ENCODE data around the gene LRIG2.
"Not testable (repeated sequence)": the region's sequence is repeated elsewhere in the genome, so short reads cannot be mapped to it uniquely, and the experiment has no call there.

Gene LRIG2

DNA sequence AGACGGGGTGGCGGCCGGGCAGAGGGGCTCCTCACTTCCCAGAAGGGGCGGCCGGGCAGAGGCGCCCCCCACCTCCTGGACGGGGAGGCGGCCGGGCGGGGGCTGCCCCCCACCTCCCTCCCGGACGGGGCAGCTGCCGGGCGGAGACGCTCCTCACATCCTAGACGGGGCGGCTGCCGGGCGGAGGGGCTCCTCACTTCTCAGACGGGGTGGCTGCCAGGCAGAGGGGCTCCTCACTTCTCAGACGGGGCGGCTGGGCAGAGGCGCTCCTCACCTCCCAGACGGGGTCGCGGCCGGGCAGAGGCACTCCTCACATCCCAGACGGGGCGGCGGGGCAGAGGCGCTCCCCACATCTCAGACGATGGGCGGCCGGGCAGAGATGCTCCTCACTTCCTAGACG, 9.5 kb upstream of the LRIG2 start:
- not testable (repeated sequence) for DNase-seq (ENCODE audit: low spot score)

DNA sequence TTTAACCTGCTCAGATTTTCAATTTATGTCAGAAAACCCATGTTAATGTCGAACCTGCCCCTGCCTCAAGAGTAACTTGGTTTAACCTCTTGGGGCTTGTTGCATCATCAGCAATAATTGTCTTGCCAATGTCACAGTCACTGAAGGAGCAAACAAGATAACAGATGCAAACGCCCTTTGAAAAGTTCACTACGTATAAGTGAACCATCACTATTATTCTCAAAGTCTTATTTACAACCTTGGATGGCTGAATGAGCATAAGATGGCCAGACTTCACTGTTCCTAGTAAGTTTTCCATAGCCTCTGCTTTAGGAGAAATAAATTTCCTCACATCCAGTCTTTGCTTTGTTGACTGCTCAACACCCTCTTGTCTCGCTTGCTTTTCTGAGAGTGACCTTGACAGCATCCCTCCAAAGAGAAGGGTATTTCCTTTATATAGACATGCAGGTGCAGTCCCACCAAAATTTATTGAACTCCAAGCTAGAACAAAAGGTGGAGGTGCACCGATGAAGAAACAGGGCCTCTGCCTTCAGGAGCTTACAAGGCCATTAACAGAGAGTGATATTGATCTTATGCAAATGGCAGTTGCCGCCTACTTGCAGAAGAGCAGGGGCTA, 749 bp upstream of the LRIG2 start:
- DNase-seq (ENCODE audit: low spot score): no peak

DNA sequence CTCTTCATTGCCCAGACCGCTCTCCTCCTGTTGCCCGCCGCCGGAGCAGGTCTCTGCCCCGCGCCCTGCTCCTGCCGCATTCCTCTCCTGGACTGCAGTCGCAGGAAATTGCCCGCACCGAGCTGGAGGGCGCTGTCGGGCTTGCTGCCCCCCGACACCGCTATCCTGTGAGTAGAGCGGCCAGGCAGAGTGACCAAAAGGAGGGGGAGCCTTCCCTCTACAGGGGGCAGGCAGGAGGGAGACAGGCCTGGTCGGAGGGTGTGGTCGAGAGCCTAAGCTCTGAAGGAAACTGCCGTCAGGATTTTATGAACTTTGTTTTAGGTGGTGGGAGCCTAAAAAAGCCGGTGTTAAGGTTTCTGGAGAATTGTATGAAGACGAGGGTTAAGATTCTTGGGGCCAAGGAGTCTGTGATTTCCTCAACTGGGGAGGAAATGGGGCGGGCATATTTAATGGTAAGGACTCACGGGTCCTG, 517 bp downstream of the LRIG2 start:
- DNase-seq (ENCODE audit: low spot score): no peak

DNA sequence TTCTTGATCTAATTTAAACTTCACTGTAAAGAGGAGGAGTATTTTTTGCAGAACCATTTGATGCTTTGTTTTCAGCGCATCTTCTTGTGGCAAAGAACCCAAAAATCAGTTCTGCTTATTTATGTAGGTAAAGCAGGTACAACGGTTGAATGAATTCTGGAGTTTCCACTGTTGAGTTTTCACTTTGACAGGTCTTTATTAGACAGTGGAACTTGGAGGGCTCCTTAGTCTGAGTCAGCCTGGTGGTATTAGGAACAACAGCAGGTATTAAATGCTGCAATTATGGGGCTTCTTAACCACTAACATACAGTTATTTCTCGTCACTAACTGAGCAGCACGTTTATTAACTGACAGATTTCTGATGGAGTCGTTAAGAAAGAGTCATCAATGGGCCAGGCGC, 1.2 kb downstream of the LRIG2 start:
- DNase-seq (ENCODE audit: low spot score): peak; percentile 5

DNA sequence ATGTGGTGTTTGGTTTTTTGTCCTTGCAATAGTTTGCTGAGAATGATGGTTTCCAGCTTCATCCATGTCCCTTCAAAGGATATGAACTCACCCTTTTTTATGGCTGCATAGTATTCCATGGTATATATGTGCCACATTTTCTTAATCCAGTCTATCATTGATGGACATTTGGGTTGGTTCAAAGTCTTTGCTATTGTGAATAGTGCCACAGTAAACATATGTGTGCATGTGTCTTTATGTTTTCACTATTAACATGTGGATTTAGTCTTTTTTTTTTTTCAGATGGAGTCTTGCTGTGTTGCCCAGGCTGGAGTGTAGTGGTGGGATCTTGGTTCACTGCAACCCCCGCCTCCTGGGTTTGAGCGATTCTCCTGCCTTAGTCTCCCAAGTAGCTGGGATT, 5.0 kb downstream of the LRIG2 start:
- not testable (repeated sequence) for DNase-seq (ENCODE audit: low spot score)

DNA sequence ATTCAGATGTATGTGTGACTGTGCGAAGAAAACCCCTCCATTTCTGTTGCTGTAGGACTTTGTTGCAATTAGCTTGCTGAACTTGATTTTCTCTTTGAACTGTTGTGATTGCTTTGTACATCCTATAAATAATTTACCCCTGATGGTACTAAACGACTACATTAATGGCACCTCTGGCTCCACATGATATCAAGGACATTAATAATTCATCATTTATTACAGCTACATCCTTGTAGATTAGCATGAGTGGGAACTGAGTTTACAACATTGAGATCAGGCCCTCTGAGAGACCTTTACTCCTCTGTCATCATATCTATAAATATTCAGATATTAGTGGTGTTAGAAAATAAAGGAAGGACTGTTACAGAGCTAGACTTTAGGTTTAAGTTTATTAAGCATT, 13.5 kb downstream of the LRIG2 start:
- DNase-seq (ENCODE audit: low spot score): no peak

DNA sequence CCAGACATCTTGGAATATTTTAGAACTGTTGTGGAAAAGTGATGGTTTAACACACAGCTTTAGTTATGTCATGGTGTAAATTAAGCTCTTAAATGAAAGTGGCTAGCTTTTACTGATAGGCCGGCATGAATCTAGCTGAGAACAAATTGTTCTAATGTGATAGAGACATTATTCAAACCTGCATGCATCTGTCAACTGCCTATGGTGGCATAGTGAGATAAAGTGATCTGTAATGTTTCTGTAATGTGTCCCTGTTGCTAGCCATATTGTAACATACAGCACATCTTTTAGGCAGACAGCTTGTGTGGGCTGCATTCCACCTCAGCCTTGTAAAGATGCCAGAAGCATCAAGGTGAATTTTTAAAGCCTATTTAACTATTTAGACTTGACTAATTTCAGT, 16.0 kb downstream of the LRIG2 start:
- DNase-seq (ENCODE audit: low spot score): no peak

DNA sequence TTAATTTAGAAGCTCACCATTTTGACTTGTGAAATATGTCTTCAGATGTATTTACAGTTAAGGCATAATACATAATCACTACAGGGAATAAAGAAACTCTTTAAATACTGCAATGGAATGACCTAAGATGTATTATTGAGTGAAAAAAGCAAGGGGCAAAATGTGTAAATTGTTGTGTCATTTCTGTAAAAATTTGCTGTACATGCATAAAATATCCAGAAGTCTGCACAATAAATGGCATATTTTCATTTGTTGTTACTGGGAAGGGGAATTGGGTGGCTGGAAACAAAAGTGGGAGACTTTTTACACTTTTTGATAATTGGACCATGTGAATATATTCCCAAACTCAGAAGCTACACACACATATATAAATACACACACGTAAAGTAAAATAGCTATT, 17.1 kb downstream of the LRIG2 start:
- no peak for DNase-seq (ENCODE audit: low spot score)

DNA sequence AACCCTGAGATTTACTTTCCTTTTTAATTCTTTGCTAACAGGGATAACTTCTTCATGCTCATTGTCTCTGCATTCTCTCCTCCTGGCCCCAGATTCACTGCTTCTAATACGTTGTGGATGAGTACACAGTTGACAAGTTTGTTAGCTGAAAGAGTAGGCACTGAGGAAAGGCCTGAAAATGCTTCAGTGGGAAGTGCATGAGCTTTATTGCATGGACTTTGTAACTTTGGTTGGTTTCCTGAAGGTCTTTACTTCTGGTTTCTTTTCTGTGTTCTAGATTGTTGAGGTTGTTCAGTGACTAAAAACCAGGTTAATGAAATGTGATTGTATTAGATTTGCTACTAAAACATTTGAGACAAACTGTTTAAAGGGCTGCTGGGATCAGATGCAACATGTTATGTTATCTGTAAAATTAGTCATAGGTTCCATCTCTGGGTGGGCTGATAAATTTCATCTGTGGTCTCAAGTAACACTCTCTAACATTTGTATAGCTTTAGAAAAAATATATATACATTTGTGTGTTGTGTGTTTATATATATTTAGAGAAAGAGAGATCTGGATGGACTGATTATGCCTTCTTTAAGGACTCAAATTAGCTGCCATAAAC, 19.1 kb downstream of the LRIG2 start:
- no peak for DNase-seq (ENCODE audit: low spot score)

DNA sequence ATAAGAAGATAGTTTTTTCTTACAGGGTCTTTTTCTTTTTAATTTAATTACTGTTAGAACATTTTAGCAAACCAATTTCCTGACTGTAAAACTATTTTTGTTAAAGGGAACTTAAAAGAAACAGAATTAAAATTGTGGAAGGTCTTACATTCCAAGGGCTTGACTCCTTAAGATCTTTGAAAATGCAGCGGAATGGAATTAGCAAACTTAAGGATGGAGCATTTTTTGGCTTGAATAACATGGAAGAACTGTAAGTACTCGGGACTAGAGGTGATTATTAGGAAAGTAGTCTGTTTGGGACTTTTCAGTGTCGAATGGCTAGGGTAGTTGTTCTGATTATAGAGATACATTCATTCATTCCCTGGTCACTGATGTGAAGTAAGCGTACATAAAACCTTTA, 21.5 kb downstream of the LRIG2 start:
- no peak for DNase-seq (ENCODE audit: low spot score)

DNA sequence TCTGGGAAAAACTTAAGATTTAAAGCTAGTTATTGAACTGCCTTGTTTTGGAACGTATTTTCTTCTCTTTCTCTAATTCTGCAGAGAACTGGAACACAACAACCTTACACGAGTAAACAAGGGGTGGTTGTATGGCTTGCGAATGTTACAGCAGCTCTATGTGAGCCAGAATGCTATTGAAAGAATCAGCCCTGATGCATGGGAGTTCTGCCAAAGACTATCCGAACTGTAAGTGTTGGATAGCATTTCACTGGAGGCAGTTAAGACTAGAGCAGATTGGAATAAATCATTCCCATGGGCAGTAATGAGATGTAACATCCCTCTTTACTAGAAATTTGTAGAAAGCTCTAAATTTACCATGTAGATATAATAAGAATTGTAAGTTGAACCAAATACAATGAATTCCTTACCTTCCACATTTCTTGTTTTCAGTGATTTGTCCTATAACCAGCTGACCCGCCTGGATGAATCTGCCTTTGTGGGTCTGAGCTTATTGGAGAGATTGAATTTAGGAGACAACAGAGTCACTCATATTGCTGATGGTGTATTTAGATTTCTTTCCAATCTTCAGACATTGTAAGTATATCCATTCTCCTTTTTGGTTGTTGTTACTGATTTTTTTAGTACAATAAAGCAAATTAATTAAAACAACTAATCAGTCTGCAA, 22.9 kb downstream of the LRIG2 start:
- DNase-seq (ENCODE audit: low spot score): no peak

DNA sequence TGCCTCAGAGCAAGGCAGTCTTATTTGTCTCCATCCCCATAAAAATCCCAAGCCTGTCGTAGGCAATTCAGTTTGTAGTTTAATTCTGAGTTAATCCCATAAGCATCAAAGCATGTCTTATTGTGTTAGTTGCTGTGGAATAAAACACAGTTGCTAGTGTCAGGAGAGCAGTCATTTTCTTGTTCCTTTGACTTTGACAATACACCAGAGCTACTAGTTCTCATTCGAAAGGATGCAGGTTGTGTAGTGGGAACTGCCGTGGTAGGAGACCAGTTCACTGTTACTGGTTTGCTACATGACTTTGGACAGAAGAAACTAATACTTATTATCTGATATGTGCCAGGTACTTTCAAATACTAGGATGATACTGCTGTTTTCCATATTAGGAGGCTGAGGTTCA, 23.5 kb downstream of the LRIG2 start:
- DNase-seq (ENCODE audit: low spot score): no peak

DNA sequence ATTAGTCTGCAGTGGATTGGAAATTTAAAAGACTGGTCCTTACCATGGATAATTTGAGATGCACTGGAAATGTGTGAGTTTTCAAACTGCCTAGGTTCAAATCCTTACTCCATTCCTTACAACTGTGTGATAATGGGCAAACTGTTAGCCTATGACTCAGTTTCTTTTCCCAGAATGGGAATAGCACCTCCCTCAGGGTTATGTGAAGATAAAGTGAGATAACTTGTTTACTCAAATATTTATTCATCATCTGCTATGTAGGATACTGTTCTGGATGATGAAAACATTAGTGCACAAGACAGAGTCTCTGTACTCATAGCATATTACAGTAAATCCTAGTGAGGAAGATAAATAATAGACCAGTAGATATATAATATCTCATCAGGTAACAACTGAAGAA, 28.6 kb downstream of the LRIG2 start:
- DNase-seq (ENCODE audit: low spot score): no peak

DNA sequence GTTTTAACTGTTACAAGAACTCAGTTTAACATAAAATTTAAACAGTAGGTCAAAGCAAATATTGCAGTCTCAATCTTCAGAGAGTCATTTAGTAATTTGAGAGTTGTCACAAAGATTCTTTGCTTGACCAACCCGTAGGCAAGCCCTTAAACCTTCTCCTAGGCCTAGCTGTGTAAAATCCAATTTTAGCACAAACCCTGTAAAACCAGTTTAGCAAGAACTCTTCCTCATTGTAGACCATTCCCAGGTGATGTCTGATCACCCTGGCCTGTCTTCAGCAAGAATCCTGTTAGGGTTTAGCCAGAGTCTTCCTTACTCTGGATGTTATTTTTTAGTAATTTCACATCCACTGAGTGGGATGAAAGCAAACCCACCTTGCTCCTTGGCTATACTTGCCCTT, 30.1 kb downstream of the LRIG2 start:
- no peak for DNase-seq (ENCODE audit: low spot score)

DNA sequence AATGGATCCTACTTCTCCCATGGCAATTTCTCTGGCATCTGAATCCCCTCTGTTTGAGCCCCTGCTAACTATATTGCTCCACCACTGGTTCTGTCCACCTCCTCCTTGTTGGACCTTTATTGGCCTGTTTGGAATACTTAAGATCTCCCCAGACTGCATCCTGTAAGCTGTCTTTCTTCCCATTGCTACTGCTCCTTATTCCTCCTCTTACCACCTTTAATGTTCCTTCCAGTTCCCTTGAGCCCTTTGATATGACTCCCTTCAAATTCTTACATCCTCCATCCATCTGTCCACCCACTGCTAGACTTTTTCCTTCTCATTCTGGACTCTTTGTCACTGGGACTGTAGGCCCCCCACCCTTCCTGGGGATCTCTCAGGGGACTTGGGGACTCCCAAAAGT, 31.0 kb downstream of the LRIG2 start:
- DNase-seq (ENCODE audit: low spot score): no peak

DNA sequence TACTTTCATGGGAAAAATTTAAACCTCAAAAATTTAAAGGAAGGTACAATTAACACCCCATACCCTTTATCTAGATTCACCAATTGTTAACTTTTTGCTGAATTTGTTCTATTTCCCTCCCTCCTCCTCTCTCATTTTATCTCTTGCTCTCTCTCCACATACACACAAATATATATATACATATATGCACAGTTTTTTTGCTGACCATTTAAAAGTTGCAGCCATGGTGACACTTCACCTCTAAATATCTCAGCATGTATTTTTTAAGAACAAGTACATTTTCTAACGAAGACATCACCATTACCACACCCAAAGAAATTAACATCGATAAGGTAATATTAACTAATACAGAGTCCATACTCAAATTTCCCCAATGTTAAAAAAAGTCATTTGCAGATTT, 33.9 kb downstream of the LRIG2 start:
- no peak for DNase-seq (ENCODE audit: low spot score)

DNA sequence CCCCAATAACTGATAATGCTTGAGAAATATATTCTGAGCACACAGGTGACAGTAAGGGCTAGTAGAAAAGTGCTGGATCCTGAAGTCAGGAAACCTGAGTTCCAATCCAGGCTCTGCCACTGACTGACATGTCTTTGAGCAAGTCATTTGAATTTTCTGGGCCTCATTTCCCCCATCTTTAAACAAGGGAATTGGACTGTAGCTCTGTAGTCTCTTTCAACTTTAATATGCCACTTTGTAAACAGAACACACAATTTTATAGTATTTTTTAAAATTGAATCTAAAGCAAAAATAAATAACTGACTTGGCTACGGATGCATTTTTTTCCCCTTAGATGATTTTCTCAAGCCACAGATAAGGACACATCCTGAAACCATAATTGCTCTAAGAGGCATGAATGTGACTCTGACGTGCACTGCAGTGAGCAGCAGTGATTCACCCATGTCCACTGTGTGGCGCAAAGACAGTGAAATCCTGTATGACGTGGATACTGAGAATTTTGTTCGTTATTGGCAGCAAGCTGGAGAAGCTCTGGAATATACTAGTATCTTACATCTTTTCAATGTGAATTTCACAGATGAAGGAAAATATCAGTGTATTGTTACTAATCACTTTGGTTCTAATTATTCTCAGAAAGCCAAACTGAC, 37.0 kb downstream of the LRIG2 start:
- DNase-seq (ENCODE audit: low spot score): no peak

DNA sequence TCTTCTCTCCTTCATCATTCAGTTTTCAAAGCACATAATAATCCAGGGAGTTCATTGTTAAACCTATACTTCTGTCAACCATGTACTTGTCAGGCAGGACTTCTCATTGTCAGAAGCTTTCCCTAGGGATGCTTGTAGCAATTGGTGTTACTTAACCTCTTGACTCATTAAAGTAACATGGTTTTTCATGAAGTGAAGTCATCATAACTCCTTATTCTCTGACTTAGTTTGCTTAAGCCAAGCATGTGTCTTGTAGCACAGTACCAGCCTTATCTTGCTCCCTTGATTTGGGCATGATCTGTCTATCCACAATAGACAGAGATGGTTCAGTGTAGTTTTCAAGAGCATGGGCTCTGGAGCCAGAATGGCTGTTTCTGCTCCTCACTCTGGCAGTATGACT, 45.3 kb downstream of the LRIG2 start:
- no peak for DNase-seq (ENCODE audit: low spot score)

DNA sequence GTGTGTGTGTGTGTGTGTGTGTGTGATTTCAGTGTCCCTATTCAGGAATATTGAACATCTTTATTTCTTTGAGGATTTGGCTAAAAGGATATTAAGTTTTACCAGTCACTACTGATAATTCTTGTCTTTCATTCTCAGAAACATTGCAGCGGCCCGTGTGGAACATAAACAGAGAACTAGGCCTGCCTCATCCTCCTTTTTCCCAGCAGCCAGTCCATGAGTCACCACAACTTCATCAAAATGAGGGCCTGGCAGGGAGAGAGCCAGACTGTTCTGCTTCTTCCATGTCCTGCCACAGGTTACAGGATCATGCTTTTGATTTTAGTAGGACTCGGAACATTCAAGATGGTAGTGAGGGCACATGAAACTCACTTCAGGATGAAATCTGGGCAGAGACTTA, 50.7 kb downstream of the LRIG2 start:
- no peak for DNase-seq (ENCODE audit: low spot score)

DNA sequence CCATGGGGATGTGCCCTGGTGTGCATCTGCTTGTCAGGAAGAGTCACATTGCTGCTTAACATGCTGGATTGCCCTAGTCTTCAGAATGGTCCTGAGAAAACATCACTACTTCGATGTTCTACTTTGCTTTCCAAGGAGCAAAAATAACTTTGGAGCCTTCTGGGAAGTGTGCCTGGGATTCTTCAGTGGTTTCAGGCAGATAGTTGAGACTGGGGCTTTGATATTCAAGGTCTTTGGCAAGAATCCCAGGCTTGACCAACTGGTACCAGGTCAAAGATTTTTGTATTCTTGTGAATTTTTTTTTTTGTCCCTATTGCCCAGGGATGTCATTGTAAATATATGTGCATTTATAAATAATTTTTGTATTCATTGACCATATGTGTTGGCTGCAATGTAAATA, 51.4 kb downstream of the LRIG2 start:
- DNase-seq (ENCODE audit: low spot score): no peak

DNA sequence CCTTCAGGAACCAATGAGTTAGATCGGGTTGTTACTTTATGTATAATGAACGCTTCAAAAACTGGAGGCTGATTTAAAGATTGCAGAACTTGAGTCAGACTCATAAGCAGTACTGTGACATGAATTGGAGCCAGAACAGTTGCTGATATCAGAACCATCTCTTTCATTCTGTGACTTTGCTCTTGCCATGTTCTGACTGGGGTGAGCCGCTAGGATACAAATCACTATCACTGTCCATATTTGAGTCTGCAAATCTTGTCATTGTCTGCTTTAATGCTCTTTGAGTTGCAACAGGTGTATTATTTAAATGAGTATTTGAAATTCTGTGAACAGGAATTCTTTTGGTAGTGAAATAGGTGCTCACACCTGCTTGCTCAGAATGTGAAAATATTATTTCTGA, 52.5 kb downstream of the LRIG2 start:
- peak; percentile 56 for DNase-seq (ENCODE audit: low spot score)

DNA sequence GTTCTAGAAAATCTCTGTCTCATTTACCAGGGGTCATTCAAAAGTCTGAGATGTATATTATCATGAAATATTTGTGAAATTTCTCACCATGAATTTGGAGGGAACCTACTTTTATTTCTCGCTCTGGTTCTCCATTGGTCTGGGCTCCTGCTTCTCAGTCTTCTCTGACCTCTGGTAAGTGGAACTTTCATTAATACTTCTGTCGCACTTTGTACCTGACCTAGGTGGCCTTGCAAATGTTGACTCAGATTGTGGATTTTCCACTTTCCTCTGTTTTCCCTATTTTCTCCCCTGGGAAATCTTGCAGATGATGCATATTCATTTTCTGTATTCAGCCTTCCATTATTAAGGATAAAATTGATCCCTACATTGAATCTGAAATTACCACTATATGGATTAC, 53.2 kb downstream of the LRIG2 start:
- DNase-seq (ENCODE audit: low spot score): no peak

DNA sequence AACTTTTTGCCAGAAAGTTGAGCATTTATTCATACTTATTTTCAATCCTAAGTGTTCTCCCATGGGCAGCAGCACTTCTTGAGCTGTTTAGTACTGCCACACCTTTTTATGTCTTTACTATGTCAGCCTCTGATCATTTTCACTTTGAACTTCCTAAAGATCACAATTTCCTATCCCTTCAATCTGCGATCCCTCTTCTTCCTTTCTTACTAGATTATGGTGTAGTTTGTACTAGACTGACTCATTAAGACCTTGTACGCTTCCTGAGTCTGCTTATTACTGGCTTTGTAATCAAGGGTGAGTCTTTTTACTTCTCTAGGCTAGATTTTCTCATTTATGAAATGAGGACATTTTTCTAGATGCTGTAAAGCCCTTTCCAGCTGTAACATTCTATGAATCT, 55.1 kb downstream of the LRIG2 start:
- peak; percentile 34 for DNase-seq (ENCODE audit: low spot score)

Measured in activated CD4-positive, alpha-beta T cell treated with anti-CD3 and anti-CD28 coated beads, Interleukin-2, Interleukin-4, amounts not matched to agents 100 ng/mL and 50 ng/mL, durations not matched to agents 16 hours and 8 hours (primary cell).